Tibial nerve (tissue), 4 donors: ENCODE measurements around the gene REN. TPM values are rescaled to one million over a fixed set of nuclear protein-coding genes. Genes with fewer than 3 reads are reported as not detected.

Experiments used
- DNase-seq, 2 donors: peaks; one replicate each; pipeline ENCODE4 v3.0.0-alpha.2; 2019; ENCODE audit warnings: low spot score in 2 of 2
- H3K27ac ChIP-seq, 4 donors: fragments of 200-600 bp; sonication (generic) in 3 of 4; one replicate each; pipeline ENCODE4 v1.5.1; 2017 to 2019; ENCODE audit warnings: mild to moderate bottlenecking in 1 of 4
- H3K27me3 ChIP-seq, 2 donors: fragments of 200-600 bp; sonication (generic) in 1 of 2; one replicate each; pipeline versions ENCODE4 v1.5.1 to v1.6.0; 2017 to 2019
- H3K36me3 ChIP-seq, 3 donors: fragments of 200-600 bp; sonication (generic); one replicate each; pipeline ENCODE4 v1.5.1; 2018 to 2019
- H3K4me1 ChIP-seq, 4 donors: fragments of 200-600 bp; sonication (generic) in 3 of 4; one replicate each; pipeline ENCODE4 v1.5.1; 2017 to 2019
- H3K4me3 ChIP-seq, 4 donors: fragments of 200-600 bp; sonication (generic) in 3 of 4; one replicate each; pipeline ENCODE4 v1.5.1; 2017 to 2019; ENCODE audit warnings: mild to moderate bottlenecking in 1 of 4, moderate library complexity in 1 of 4
- H3K9me3 ChIP-seq, 4 donors: fragments of 200-600 bp; sonication (generic) in 3 of 4; one replicate each; pipeline ENCODE4 v1.5.1; 2017 to 2019
- EP300 ChIP-seq, 2 donors: sonication (generic); formaldehyde crosslinking; IDR thresholded peaks; one replicate each; pipeline ENCODE4 v1.6.1; 2017; ENCODE audit warnings: antibody characterized with exemption in 2 of 2, mild to moderate bottlenecking in 1 of 2
- POLR2A ChIP-seq, 2 donors: fragments of 450-650 bp; IDR thresholded peaks; one replicate each; pipeline ENCODE4 v1.6.1; 2017; ENCODE audit warnings: antibody characterized with exemption in 2 of 2, mild to moderate bottlenecking in 2 of 2, moderate library complexity in 2 of 2
- WGBS, 2 donors: methylation state at CpG; one replicate each; pipeline ENCODE4 v1.1.5; 2018; 5-methylcytosine and 5-hydroxymethylcytosine counted together
- total RNA-seq, 4 donors: library from RNA; depleted of rRNA; stranded (reverse); fragments of >200 nt; gene quantifications; one replicate each; pipeline ENCODE4 v1.1.0, GENCODE V29; 2016
- TF ChIP-seq, protein P1 (sequence below), 5 experiments: fragments of 200-600 bp in 3 of 5; fragments of 450-650 bp in 2 of 5; sonication (generic) in 3 of 5; IDR thresholded peaks; one replicate each; pipeline ENCODE4 v1.5.1; 2016 to 2019; ENCODE audit warnings: antibody characterized with exemption in 5 of 5, mild to moderate bottlenecking in 3 of 5, moderate library complexity in 2 of 5

REN gene
- total RNA-seq, 4 donors from 2014 or later, result not detected

- no peaks in the 10 kb centered on the region for H3K36me3 ChIP-seq
- no peak overlapping the region for H3K27ac ChIP-seq
- H3K27me3 ChIP-seq, result peaks cover 0 to 19% of the 10 kb centered on the region in 2 donors
- no peak overlapping the region for H3K4me3 ChIP-seq
- no peaks in the 10 kb centered on the region for H3K9me3 ChIP-seq
- no peak for TF ChIP-seq EP300 (IDR thresholded peaks at IDR 0.05)
- TF ChIP-seq POLR2A (IDR thresholded peaks at IDR 0.05), result no peak
- TF ChIP-seq, protein P1, sequence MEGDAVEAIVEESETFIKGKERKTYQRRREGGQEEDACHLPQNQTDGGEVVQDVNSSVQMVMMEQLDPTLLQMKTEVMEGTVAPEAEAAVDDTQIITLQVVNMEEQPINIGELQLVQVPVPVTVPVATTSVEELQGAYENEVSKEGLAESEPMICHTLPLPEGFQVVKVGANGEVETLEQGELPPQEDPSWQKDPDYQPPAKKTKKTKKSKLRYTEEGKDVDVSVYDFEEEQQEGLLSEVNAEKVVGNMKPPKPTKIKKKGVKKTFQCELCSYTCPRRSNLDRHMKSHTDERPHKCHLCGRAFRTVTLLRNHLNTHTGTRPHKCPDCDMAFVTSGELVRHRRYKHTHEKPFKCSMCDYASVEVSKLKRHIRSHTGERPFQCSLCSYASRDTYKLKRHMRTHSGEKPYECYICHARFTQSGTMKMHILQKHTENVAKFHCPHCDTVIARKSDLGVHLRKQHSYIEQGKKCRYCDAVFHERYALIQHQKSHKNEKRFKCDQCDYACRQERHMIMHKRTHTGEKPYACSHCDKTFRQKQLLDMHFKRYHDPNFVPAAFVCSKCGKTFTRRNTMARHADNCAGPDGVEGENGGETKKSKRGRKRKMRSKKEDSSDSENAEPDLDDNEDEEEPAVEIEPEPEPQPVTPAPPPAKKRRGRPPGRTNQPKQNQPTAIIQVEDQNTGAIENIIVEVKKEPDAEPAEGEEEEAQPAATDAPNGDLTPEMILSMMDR (IDR thresholded peaks at IDR 0.05), result no peak
- DNase-seq, result no peak
- peaks cover 0 to 1% (median 0%) of the 10 kb centered on the region in 4 donors for H3K4me1 ChIP-seq
- 71 to 79% methylated on average over 12 of the region's 12 CpGs for WGBS, 2 donors
These were observed 35.4 kb upstream of the REN start for GRCh38 chr1:204201348-204202040.

GRCh38 chr1:204199579-204199978 is 33.4 kb upstream of the REN start:
- Histone ChIP-seq H3K4me1 (no peaks in the 10 kb centered on the region), H3K9me3 (no peaks in the 10 kb centered on the region), H3K36me3 (no peaks in the 10 kb centered on the region), H3K27me3 (peaks cover 0 to 27% of the 10 kb centered on the region in 2 donors), H3K4me3 (no peak overlapping the region), H3K27ac (no peak overlapping the region)
- 81 to 83% methylated on average over 9 of the region's 9 CpGs for WGBS, 2 donors
- no peak for DNase-seq
- TF ChIP-seq, protein P1 (IDR thresholded peaks at IDR 0.05), result no peak
- TF ChIP-seq EP300 (IDR thresholded peaks at IDR 0.05) (no peak), POLR2A (IDR thresholded peaks at IDR 0.05) (no peak)

DNA sequence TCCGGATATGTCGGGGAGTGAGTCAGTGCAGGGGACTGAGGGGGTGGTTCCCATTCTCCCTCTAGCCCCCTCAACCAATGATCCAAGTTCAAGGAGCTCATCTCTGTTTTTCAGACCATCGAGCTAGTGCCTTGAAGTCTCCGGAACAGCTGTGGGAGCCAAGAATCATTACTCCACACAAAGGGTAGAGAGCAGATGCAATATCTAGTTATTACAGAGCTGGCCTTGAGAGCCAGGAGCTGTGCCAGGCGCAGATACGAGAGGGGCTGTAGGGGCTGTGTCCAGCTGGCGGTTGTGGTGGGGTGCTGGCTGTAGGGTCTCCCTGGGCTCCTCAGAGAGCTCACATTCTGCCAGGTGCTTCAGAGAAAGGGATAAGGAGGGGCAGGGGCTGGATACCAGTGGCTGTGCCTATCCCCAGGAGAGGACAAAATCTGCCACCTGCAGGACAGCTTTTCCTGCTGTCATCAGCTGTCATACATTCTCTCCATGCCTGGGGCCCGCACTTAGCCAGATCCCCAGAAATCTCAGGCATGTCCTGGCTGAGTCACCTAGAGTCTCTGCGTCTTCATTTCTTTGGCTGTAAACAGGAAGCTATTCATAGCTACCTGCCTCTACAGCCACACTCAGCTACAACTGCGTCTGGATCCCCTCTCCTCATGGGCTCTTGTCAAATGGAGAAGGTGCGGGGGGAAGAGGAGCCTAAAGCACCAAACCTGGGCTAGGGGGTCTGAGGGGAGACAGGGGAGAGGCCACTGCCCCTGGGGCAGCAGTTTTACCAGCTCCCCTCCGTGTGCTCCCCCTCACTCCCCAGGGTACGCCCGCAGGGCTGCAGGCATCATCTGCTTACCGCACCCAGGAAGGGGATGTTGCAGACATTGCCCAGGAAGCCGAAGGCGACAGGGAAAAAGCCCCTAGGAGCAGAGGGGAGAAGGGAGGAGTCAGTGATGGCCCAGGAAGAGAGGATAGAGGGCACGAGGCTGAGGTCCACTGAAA is 32.5 kb upstream of the REN start:
- H3K27ac ChIP-seq, result no peak overlapping the region
- no peaks in the 10 kb centered on the region for H3K4me1 ChIP-seq
- no peaks in the 10 kb centered on the region for H3K36me3 ChIP-seq
- H3K9me3 ChIP-seq, result no peaks in the 10 kb centered on the region
- H3K27me3 ChIP-seq, result peaks cover 0 to 28% of the 10 kb centered on the region in 2 donors
- no peak overlapping the region for H3K4me3 ChIP-seq
- no peak for DNase-seq
- TF ChIP-seq EP300 (IDR thresholded peaks at IDR 0.05), result no peak
- TF ChIP-seq POLR2A (IDR thresholded peaks at IDR 0.05), result no peak
- TF ChIP-seq, protein P1 (IDR thresholded peaks at IDR 0.05), result no peak
- 61 to 67% methylated on average over 18 of the region's 18 CpGs for WGBS, 2 donors

GRCh38 chr1:204197068-204197467 is 30.9 kb upstream of the REN start:
- TF ChIP-seq, protein P1 (IDR thresholded peaks at IDR 0.05), result no peak
- TF ChIP-seq POLR2A (IDR thresholded peaks at IDR 0.05) (no peak), EP300 (IDR thresholded peaks at IDR 0.05) (no peak)
- Histone ChIP-seq H3K4me3 (no peak overlapping the region), H3K27ac (no peak overlapping the region), H3K36me3 (no peaks in the 10 kb centered on the region), H3K27me3 (peaks cover 0 to 28% of the 10 kb centered on the region in 2 donors), H3K4me1 (no peaks in the 10 kb centered on the region), H3K9me3 (no peaks in the 10 kb centered on the region)
- 77 to 93% methylated on average over 5 of the region's 5 CpGs for WGBS, 2 donors
- DNase-seq, result no peak
